Ovary (tissue), 3 donors: ENCODE measurements around the gene MAST4.

Source experiments
- CTCF ChIP-seq, 3 donors: fragments of 450-650 bp in 2 of 3; fragments of 200-600 bp in 1 of 3; IDR thresholded peaks; one replicate each; pipeline versions ENCODE4 v1.5.1 to v1.8.0; 2016 to 2022; ENCODE audit warnings: antibody characterized with exemption in 3 of 3, mild to moderate bottlenecking in 1 of 3
- EP300 ChIP-seq: sonication (generic); formaldehyde crosslinking; IDR thresholded peaks from one replicate; pipeline ENCODE4 v1.6.1; 2017; ENCODE audit warnings: antibody characterized with exemption
- POLR2A ChIP-seq: fragments of 450-650 bp; IDR thresholded peaks from one replicate; pipeline ENCODE4 v1.6.1; 2017; ENCODE audit warnings: antibody characterized with exemption, mild to moderate bottlenecking, moderate library complexity
- donor health status: DM: no; HTN: no; CAD: no.

- TF ChIP-seq CTCF (IDR thresholded peaks at IDR 0.05): no peak
- no peak for TF ChIP-seq EP300
- TF ChIP-seq POLR2A: no peak
Observed at GRCh38 chr5:66697796-66698564, 101.8 kb downstream of the MAST4 start.
